GM18951 (cell line): ENCODE data around the gene UBR4.
A peak's percentile ranks its signal among the peaks of the same experiment; 100 is the strongest.
"Not testable (repeated sequence)": the region's sequence is repeated elsewhere in the genome, so short reads cannot be mapped to it uniquely, and the experiment has no call there.

Experiments
- POLR2A ChIP-seq: IDR thresholded peaks from 4 replicates; pipeline ENCODE4 v1.6.1; 2011; ENCODE audit warnings: mild to moderate bottlenecking; ENCODE audit not compliant: insufficient read length, insufficient read depth; ENCODE audit errors: extremely low read depth
- in situ Hi-C: fragments of 300-500 bp; cut with MboI; formaldehyde crosslinking; loops from one replicate; pipeline ENCODE4 v1.12.0; 2022; ENCODE audit warnings: low sequenced_read_pairs, mixed read lengths, inconsistent platforms; ENCODE audit not compliant: unreplicated experiment

Gene UBR4

GRCh38 chr1:19209990-19210771, at the start of gene UBR4:
TSS of gene UBR4 (minus strand) at chr1:19210266. CDS start at chr1:19210248, 18 bp downstream.
- TF ChIP-seq POLR2A = peak; percentile 90
- in situ Hi-C loops = no loop called here

- in situ Hi-C loops = no loop called here
- no peak for TF ChIP-seq POLR2A
Measured at GRCh38 chr1:19258353-19258752, 48.3 kb upstream of the UBR4 start.

DNA sequence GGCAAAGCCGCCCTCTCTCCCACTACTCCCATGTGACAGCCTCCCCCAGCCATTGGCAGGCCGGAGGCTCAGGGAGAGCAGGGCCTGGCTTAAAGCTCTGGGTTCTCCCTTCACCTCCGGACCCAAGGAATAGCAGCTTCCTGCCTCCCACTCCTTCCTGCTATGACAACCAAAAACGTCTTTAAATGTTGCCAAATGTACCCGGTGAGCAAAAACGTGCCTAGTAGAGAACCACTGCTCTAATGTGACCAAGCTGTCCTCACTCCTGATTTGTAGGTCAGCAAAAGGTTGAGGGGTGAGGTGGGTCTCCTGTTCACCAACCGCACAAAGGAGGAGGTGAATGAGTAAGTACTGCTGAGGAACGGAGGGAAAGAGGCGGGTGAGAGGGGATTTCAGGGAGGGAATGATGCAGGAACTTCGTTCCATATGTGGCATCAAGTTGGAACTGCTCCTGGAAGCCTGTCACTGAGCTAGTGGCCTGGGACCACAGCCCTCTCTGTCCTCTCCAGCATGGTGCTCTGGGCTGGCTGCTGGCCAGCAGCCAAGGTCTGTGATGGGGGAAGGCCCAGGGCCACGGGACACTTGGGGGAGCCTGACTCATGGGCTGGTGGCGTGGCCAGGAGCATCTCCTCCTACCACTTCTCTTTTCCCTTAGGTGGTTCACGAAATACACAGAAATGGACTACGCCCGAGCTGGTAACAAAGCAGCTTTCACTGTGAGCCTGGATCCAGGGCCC, 47.3 kb upstream of the UBR4 start:
- no peak for TF ChIP-seq POLR2A
- in situ Hi-C loops = no loop called here

DNA sequence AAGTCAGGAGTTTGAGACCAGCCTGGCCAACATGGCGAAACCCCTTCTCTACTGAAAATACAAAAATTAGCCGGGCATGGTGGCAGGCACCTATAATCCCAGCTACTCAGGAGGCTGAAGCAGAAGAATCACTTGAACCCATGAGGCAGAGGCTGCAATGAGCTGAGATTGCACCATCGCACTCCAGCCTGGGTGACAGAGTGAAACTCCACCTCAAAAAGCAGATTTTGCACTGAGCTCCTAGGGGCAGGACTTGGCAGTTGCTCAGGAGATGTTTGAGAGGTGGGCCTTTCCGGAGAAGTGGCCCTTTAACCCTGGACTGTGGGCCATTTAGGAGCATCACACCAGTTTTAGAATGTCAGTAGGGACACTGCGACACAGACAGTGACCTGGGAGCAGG, 46.2 kb upstream of the UBR4 start:
- in situ Hi-C loops = not testable (repeated sequence)

DNA sequence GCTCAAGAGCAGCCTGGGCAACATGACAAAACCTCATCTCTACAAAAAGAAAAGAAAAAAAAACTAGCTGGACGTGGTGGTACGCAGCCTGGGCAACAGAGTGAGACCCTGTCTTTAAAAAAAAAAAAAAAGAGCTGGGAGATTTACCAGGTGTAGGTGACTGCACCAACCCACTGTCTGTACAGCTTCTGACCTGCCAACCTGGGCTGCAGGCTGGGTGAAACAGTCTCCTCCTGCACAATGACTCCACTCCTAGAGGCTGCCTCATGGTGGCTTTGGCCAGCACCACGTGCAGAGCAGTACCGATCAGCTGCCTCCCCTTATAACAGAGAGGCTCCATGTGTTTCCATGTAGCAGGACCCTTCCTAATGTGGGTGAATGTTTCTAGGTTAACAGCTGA, 45.2 kb upstream of the UBR4 start:
- TF ChIP-seq POLR2A = no peak
- in situ Hi-C loops = no loop called here

DNA sequence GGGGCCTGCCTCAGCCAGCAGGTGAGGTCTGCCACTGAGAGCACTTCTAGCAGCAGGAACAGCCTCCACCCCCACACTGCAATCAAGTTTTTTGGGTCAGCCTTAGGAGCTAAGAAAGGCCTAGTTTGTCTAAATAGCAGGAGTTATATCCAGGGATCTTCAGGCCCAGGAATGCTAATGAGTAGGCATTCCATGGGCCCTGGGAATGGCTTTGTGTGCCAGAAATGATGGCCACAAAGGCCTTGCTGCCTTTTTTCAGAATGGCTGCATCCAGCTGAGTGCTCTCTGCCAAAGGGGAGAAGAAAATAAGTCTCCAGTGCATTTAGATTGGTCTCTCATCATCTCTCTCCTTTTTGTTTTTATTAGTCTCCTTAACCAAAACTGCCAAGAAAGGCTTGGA, 44.4 kb upstream of the UBR4 start:
- in situ Hi-C loops = no loop called here
- no peak for TF ChIP-seq POLR2A

DNA sequence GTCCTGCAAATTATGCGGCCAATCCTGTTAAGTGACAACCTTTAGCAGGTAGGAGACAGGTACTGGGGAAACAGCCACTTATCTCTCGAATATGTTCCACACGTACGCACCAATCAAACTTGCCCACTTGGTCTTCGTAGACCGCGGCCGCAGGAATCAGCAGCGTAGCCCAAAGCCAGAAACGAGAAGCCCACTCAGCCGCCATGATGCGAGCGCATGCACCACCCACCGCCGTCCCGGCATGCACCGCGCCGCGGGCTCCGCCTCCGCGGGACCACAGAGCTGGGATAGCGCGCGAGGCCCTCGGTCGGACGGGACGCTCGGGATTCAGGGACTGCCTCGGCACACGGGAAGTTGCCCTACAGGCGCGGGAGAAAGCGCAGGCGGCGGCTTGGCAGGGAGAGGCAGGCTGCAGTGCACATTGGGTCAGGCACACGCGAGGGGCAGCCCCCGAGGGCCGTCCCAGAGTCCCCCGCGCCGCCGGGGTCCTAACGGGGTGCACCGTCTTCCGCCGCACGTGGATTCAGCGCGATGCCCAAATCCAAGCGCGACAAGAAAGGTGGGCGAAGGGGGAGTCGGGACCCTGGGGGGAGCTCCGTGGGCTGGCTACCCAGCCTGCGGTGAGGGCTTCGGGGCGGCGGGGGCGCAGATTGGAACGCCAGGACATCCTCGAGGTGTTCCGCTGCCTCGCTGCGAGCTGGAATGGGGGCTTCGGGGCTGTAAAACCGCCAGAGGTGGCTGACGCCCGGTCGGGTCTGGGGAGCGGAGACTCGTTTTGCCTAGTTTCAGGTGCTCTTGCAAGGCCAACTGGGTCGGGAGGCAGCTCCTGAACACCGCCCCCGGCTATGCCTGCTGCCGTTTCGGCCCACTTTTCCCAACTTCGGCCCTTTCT, 41.5 kb upstream of the UBR4 start, which contains the start of the genes EMC1 and MRTO4:
TSS of gene EMC1 (minus strand) at position 220 of the 892 bp plus-strand sequence. CDS start at position 205, 15 bp downstream.
TSS of gene MRTO4 (plus strand) at position 501 of the 892 bp plus-strand sequence. CDS start at position 532, 31 bp downstream.
- TF ChIP-seq POLR2A = peak; percentile 94
- in situ Hi-C loops = no loop called here

DNA sequence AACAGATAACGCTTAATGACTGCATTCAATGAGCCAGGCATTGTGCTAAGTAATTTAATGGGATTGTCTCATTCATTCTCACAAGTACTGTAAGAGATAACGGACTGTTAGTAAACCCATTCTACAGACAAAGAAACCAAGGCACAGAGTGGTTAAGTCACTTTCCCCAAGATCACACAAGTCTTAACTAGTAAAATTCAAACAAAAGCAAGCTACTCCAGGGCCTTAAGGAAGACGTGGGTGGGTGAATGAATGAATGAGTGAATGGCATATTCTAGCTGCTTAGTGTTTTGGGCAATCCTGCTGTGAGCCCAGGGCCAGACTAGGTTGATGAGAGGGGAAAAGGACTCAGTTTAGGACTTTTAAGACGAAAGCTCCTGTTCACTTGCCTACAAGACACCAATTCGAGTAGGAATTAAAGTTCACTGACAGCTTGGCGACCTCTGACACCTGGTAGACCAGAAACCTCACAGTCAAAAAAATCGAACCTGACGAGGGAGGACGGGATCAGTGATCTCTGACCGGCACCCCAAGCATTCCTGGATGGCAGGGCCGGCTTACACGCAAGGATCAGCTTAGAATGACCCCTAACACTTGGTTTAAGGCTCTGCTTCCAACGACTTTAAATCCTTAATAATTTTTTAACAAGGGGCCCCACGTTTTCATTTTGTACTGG, 40.7 kb upstream of the UBR4 start:
- in situ Hi-C loops = no loop called here
- no peak for TF ChIP-seq POLR2A

GRCh38 chr1:19240673-19241538, 30.8 kb upstream of the UBR4 start:
- TF ChIP-seq POLR2A = peak; percentile 11
- in situ Hi-C loops = loop anchor here (25.0 kb wide), 1 partner anchor 329 kb away; the partner anchor contains the start of gene ALDH4A1

GRCh38 chr1:19239876-19240275, 29.8 kb upstream of the UBR4 start:
- in situ Hi-C loops = loop anchor here (25.0 kb wide), 1 partner anchor 328 kb away; the partner anchor contains the start of gene ALDH4A1
- TF ChIP-seq POLR2A = no peak

GRCh38 chr1:19234224-19234623, 24.2 kb upstream of the UBR4 start:
- in situ Hi-C loops = loop anchor here (25.0 kb wide), 1 partner anchor 322 kb away; the partner anchor contains the start of gene ALDH4A1

DNA sequence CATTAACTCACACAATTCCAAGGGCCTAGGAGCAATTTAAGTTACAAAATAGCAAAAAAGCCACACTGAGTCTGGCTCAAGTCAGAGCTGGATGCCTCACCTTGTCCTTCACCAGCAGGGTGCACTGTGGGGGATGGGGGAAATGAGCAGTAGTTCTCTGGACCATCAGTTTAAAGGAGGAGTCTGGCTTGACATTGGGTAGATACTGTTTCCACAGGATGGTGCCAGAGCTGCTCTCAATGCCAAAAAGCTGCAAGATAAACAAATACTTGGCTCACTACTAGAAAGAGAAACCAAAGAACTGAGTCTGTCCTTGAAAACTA, 22.4 kb upstream of the UBR4 start:
- in situ Hi-C loops = loop anchor here (25.0 kb wide), 1 partner anchor 320 kb away; the partner anchor contains the start of gene ALDH4A1
- TF ChIP-seq POLR2A = no peak

More at GRCh38 chr1:19234224-19234623, 24.2 kb upstream of the UBR4 start:
- TF ChIP-seq POLR2A = no peak

DNA sequence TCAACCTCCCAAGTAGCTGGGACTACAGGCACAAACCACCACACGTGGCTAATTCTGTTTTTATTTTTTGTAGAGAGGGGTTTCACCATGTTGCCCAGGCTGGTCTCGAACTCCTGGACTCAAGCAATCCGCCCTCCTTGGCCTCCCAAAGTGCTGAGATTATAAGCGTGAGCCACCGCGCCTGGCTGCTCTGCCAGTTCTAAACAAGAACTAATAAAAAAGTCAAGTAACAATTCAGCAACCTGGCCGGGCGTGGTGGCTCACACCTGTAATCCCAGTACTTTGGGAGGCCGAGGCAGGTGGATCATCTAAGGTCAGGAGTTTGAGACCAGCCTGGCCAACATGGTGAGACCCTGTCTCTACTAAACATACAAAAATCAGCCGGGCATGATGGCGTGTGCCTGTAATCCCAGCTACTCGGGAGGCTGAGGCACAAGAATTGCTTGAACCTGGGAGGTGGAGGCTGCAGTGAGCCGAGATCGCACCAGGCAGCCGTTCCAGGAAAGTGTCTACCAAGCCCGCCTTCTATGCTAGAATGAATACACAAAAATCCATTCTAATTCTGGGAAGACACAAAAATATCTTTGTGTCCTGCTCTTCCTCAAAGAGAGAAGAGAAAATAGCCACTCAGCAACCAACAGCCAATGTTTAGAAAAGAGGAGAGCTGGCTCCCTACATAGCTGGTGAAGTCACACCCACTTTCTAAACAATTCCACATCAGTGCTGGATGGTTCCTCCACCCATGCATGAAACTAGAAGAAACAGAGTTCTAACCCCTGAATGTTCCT, 21.9 kb upstream of the UBR4 start:
- in situ Hi-C loops = loop anchor here (25.0 kb wide), 1 partner anchor 320 kb away; the partner anchor contains the start of gene ALDH4A1
